ENCODE measurements around the gene LDLRAD3.

DNA sequence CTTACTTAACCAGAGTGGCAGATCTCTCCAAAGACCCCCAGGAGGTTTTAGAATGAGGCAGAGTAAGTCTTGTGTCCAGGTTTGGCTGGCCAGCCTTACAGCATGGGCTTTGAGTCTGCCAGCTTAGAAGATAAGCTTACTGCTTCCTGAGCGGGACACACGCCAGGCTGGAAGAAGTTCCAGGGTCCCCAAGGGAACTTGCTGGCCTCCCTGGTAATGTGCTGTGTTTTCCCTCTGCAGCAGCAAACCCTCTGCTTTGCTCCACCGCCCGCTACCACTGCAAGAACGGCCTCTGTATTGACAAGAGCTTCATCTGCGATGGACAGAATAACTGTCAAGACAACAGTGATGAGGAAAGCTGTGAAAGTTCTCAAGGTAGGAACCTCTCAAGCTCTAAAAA lies 154.2 kb downstream of the LDLRAD3 start:
- TF ChIP-seq BACH2 (CRISPR knock-in tag; IDR thresholded peaks at IDR 0.05; ENCODE audit: borderline replicate concordance) (no peak), TOX (CRISPR knock-in tag; IDR thresholded peaks at IDR 0.05; ENCODE audit: borderline replicate concordance) (no peak), TCF4 (CRISPR knock-in tag; IDR thresholded peaks at IDR 0.05; ENCODE audit: borderline replicate concordance) (no peak), ZNF565 (CRISPR knock-in tag; conservative IDR thresholded peaks at IDR 0.05; ENCODE audit: low read depth) (no peak), CSDC2 (CRISPR knock-in tag; IDR thresholded peaks at IDR 0.05) (no peak), RARB (CRISPR knock-in tag; IDR thresholded peaks at IDR 0.05) (no peak), CREB5 (CRISPR knock-in tag; IDR thresholded peaks at IDR 0.05; ENCODE audit: low read depth) (no peak)
- TF ChIP-seq, protein P1, sequence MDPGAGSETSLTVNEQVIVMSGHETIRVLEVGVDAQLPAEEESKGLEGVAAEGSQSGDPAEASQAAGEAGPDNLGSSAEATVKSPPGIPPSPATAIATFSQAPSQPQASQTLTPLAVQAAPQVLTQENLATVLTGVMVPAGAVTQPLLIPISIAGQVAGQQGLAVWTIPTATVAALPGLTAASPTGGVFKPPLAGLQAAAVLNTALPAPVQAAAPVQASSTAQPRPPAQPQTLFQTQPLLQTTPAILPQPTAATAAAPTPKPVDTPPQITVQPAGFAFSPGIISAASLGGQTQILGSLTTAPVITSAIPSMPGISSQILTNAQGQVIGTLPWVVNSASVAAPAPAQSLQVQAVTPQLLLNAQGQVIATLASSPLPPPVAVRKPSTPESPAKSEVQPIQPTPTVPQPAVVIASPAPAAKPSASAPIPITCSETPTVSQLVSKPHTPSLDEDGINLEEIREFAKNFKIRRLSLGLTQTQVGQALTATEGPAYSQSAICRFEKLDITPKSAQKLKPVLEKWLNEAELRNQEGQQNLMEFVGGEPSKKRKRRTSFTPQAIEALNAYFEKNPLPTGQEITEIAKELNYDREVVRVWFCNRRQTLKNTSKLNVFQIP (CRISPR knock-in tag; IDR thresholded peaks at IDR 0.05; ENCODE audit: borderline replicate concordance, low read depth) = no peak

Data from SK-N-SH treated with all-trans-retinoic acid at 6 μM for 48 hours (cell line).